Smooth muscle cell (in vitro differentiated cells): ENCODE measurements around the gene RHOT2. TPM values are rescaled to one million over a fixed set of nuclear protein-coding genes. Genes with fewer than 3 reads are reported as not detected.
"Not testable (repeated sequence)": the region's sequence is repeated elsewhere in the genome, so short reads cannot be mapped to it uniquely, and the experiment has no call there.

Source experiments
- DNase-seq: peaks from one replicate; lab custom pipeline; 2025; ENCODE audit not compliant: unreplicated experiment; lab: John Stamatoyannopoulos, UW
- H2AFZ ChIP-seq: fragments of 200-600 bp; sonication (generic); 2 replicates; pipeline ENCODE4 v1.6.0; 2016; ENCODE audit warnings: antibody characterized with exemption, low read depth, mild to moderate bottlenecking
- H3F3A ChIP-seq: fragments of 200-600 bp; sonication (generic); 2 replicates; pipeline ENCODE4 v1.6.0; 2017; ENCODE audit warnings: antibody characterized with exemption, low read depth
- H3K27ac ChIP-seq: fragments of 200-600 bp; sonication (generic); 2 replicates; pipeline ENCODE4 v1.5.1; 2016; ENCODE audit warnings: low read depth, mild to moderate bottlenecking
- H3K27me3 ChIP-seq: fragments of 200-600 bp; sonication (generic); 2 replicates; pipeline ENCODE4 v1.6.1; 2016; ENCODE audit warnings: low read depth, mild to moderate bottlenecking
- H3K36me3 ChIP-seq: fragments of 200-600 bp; sonication (generic); 2 replicates; pipeline ENCODE4 v1.5.1; 2016; ENCODE audit warnings: low read depth
- H3K4me1 ChIP-seq: fragments of 200-600 bp; sonication (generic); 2 replicates; pipeline ENCODE4 v1.5.1; 2016; ENCODE audit warnings: low read depth
- H3K4me2 ChIP-seq: fragments of 200-600 bp; sonication (generic); 2 replicates; pipeline ENCODE4 v1.6.0; 2016; ENCODE audit warnings: mild to moderate bottlenecking
- H3K4me3 ChIP-seq: fragments of 200-600 bp; sonication (generic); 2 replicates; pipeline ENCODE4 v1.5.1; 2016; ENCODE audit warnings: mild to moderate bottlenecking
- H3K79me2 ChIP-seq: fragments of 200-600 bp; sonication (generic); 2 replicates; pipeline ENCODE4 v1.6.0; 2016; ENCODE audit warnings: low read depth, mild to moderate bottlenecking
- H3K9ac ChIP-seq: fragments of 200-600 bp; sonication (generic); 2 replicates; pipeline ENCODE4 v1.6.0; 2016; ENCODE audit warnings: low read depth
- H3K9me3 ChIP-seq: fragments of 200-600 bp; sonication (generic); replicated peaks from 2 replicates; pipeline ENCODE4 v1.5.1; 2016; ENCODE audit warnings: low read depth
- H4K20me1 ChIP-seq: fragments of 200-600 bp; sonication (generic); 2 replicates; pipeline ENCODE4 v1.6.0; 2016; ENCODE audit warnings: low read depth
- WGBS: methylation state at CpG from one replicate; pipeline ENCODE4 v1.1.7; 2016; ENCODE audit warnings: low lambda C conversion rate; 5-methylcytosine and 5-hydroxymethylcytosine counted together
- polyA plus RNA-seq: library from polyadenylated mRNA; unstranded; fragments of >200 nt; fragmentation: Nextera tagmentation; extraction: Ambion mirVana; gene quantifications from 2 replicates; pipeline ENCODE4 v1.2.1, GENCODE V29; 2016
- total RNA-seq: library from RNA; depleted of rRNA; stranded (reverse); fragments of >200 nt; gene quantifications from 2 replicates; pipeline ENCODE4 v1.2.3, GENCODE V29; 2014
- TF ChIP-seq, protein P1 (sequence below): fragments of 200-600 bp; sonication (generic); IDR thresholded peaks from 2 replicates; pipeline ENCODE4 v1.5.1; 2017; ENCODE audit warnings: borderline replicate concordance, mild to moderate bottlenecking, antibody characterized with exemption; ENCODE audit not compliant: insufficient read depth, poor library complexity, severe bottlenecking

RHOT2 gene
- total and polyA plus RNA-seq, 2 experiments from 2014 or later, result 41.4 to 148 TPM

DNA sequence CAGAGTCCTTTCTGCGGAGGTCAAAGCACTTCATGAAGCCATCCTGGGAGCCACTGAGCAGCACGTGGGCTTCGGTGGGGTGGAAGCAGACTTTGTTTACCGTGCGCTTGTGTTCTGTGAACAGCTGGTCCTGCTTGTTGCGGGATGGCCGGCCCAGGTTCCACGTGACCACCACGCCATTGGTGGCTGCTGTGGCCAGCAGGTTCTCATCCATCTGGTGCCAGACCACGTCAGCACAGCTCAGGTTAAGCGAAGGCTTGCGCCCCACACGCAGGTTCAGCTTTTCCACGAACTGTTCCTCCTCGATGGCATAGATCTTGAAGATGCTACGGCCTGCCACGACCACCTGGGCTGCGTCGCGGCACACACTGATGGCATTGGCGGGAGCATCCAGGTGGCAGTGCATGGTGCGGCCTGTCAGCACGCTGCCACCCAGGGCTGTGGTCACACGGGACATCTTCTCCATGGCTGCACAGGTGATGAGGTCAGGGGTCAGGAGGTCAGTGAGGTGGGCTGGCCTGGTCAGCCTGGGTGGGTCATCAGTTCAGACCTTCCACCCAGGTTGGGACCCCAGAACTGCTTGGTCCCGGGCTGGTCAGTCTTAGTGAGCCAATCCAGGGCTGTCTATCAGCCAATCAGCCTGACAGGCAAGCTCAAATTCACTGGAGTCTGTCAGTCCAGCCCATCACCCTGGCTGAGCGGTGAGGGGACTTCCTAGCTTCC, 21.4 kb downstream of the RHOT2 start:
- peak overlapping the region; percentile 99 for H3K4me3 ChIP-seq
- H3K4me1 ChIP-seq, result peaks cover 6% of the 10 kb centered on the region
- no peaks in the 10 kb centered on the region for H3K9me3 ChIP-seq
- peak overlapping the region; percentile 100 for H3K4me2 ChIP-seq
- TF ChIP-seq, protein P1, sequence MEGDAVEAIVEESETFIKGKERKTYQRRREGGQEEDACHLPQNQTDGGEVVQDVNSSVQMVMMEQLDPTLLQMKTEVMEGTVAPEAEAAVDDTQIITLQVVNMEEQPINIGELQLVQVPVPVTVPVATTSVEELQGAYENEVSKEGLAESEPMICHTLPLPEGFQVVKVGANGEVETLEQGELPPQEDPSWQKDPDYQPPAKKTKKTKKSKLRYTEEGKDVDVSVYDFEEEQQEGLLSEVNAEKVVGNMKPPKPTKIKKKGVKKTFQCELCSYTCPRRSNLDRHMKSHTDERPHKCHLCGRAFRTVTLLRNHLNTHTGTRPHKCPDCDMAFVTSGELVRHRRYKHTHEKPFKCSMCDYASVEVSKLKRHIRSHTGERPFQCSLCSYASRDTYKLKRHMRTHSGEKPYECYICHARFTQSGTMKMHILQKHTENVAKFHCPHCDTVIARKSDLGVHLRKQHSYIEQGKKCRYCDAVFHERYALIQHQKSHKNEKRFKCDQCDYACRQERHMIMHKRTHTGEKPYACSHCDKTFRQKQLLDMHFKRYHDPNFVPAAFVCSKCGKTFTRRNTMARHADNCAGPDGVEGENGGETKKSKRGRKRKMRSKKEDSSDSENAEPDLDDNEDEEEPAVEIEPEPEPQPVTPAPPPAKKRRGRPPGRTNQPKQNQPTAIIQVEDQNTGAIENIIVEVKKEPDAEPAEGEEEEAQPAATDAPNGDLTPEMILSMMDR, result no peak
- peaks cover 33% of the 10 kb centered on the region for H3K27me3 ChIP-seq
- no peak overlapping the region for H2AFZ ChIP-seq
- peak overlapping the region; percentile 92 for H3K9ac ChIP-seq
- 90% methylated on average over 26 of the region's 26 CpGs for WGBS
- no peaks in the 10 kb centered on the region for H3K36me3 ChIP-seq
- no peak for DNase-seq
- H3K27ac ChIP-seq, result peak overlapping the region; percentile 67
- H3F3A ChIP-seq, result no peaks in the 10 kb centered on the region
- peaks cover 10% of the 10 kb centered on the region for H3K79me2 ChIP-seq
- no peaks in the 10 kb centered on the region for H4K20me1 ChIP-seq

DNA sequence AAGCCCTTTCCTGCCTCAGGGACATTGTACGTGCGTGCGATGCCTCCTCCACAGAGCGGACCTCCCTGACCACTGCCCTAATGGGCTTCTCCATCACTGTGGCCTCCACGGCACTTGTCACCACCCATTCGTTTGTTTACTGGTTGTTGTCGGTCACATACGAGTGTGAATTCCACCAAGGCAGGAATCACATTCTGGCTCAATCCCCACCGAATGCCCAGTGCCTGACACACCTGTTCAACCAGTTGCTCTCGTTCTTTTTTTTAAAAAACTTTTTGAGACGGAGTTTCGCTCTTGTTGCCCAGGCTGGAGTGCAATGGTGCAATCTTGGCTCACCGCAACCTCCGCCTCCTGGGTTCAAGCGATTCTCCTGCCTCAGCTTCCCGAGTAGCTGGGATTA, 23.3 kb downstream of the RHOT2 start:
- H3F3A ChIP-seq, H4K20me1 ChIP-seq, H3K36me3 ChIP-seq, H3K4me3 ChIP-seq, DNase-seq, H3K4me2 ChIP-seq, H3K9ac ChIP-seq, H2AFZ ChIP-seq, H3K9me3 ChIP-seq, H3K27ac ChIP-seq: not testable (repeated sequence)
- Histone ChIP-seq H3K79me2 (peaks cover 10% of the 10 kb centered on the region), H3K4me1 (peaks cover 12% of the 10 kb centered on the region), H3K27me3 (peaks cover 50% of the 10 kb centered on the region)
- 92% methylated on average over 16 of the region's 16 CpGs for WGBS

DNA sequence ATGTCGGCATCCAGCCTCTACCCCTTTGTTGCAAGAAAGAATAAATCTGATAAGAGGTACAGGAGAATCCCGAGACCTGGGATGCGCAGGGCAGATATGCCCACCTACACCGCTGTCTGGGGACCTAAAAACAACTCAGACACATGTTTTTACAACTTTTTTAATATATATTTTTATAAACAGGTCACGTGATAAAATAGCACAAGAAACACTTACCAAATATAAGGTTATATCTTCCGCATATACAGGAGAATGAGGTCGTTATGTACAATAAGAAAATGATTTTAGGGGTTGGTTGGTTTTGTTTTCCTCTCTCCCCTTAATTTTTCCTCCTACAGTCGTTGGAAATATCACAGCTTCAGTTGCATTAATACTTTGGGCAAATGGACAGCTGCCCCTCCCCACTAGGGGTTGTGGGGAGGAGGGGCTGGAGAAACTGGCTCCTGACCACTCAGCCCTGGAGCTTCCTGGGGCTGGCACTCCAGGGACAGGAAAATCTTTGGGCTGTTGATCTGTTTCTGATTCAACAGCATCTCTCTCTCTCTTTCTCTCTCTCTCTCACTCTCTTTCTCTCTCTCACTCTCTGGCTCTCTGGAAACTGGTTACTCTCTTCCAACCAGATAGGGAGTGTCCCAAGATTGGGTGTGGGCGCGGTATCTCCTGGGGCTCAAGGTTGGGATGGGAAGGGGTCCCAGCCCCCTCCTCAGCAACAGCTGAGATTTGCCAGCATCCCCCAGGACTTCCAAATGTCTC, 24.6 kb downstream of the RHOT2 start:
- 77% methylated on average over 10 of the region's 10 CpGs for WGBS
- H2AFZ ChIP-seq, result no peak overlapping the region
- H3K36me3 ChIP-seq, result no peaks in the 10 kb centered on the region
- H4K20me1 ChIP-seq, result no peaks in the 10 kb centered on the region
- H3K4me3 ChIP-seq, result no peak overlapping the region
- no peak overlapping the region for H3K9ac ChIP-seq
- TF ChIP-seq, protein P1, result no peak
- H3K27me3 ChIP-seq, result peaks cover 58% of the 10 kb centered on the region
- H3K9me3 ChIP-seq, result no peaks in the 10 kb centered on the region
- peaks cover 10% of the 10 kb centered on the region for H3K79me2 ChIP-seq
- peaks cover 12% of the 10 kb centered on the region for H3K4me1 ChIP-seq
- no peak for DNase-seq
- no peak overlapping the region for H3K4me2 ChIP-seq
- H3K27ac ChIP-seq, result no peak overlapping the region
- H3F3A ChIP-seq, result no peaks in the 10 kb centered on the region

DNA sequence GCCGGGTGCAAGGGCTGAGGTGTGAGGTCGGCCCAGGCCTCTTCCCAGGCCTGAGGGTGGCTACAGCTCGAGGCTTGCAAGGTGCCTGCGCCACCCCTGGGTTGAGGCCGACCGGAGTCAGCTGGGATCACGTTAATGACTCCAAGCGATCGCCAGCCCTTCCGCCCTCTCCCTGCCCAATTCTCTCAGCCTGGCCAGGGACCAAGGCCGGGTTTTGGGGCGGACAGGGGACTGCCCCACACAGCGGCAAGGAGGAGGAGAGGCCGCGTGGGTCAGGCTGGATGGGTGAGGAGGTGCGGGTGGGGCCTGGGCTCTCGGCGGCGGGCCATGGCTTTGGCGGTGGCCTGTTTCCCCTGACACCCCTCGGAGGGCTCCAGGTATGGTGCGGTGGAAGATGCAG, 25.4 kb downstream of the RHOT2 start:
- Histone ChIP-seq H3K9ac (no peak overlapping the region), H3K79me2 (peaks cover 10% of the 10 kb centered on the region), H3K27me3 (peaks cover 62% of the 10 kb centered on the region), H3K36me3 (no peaks in the 10 kb centered on the region), H3K27ac (no peak overlapping the region), H2AFZ (no peak overlapping the region), H3K4me2 (no peak overlapping the region), H3K9me3 (no peaks in the 10 kb centered on the region), H3K4me1 (peaks cover 12% of the 10 kb centered on the region), H3F3A (no peaks in the 10 kb centered on the region), H3K4me3 (no peak overlapping the region), H4K20me1 (no peaks in the 10 kb centered on the region)
- WGBS, result 57% methylated on average over 19 of the region's 22 CpGs
- DNase-seq, result no peak
- TF ChIP-seq, protein P1, result no peak
